ENCODE results near the gene NLRP8. TPM values are rescaled to one million over a fixed set of nuclear protein-coding genes. Genes with fewer than 3 reads are reported as not detected.

Gene NLRP8
- total and polyA plus RNA-seq, 9 of the 15 experiments (the other 6 are each of a cell fraction or from before 2014, with no cell fraction given), result not detected

- TF ChIP-seq USF2 (CRISPR knock-in tag; IDR thresholded peaks at IDR 0.05) (peak; percentile 56), IFI16 (CRISPR knock-in tag; IDR thresholded peaks at IDR 0.05) (no peak)
- TF ChIP-seq, protein P1, sequence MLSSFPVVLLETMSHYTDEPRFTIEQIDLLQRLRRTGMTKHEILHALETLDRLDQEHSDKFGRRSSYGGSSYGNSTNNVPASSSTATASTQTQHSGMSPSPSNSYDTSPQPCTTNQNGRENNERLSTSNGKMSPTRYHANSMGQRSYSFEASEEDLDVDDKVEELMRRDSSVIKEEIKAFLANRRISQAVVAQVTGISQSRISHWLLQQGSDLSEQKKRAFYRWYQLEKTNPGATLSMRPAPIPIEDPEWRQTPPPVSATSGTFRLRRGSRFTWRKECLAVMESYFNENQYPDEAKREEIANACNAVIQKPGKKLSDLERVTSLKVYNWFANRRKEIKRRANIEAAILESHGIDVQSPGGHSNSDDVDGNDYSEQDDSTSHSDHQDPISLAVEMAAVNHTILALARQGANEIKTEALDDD (IDR thresholded peaks at IDR 0.05), result no peak
Observed at GRCh38 chr19:56026769-56027168, 79.1 kb downstream of the NLRP8 start (continued).

Other genes starting within 250 kb of the NLRP8 start
Only the 7 nearest of the 11 such genes appear.
- gene RFPL4A, start 188.7 kb upstream of the NLRP8 start, total RNA-seq (2014; rRNA removed), result not detected in 2 replicates
- 0.15 TPM in 1 of 2 replicates, not detected in the other for gene RFPL4A, start 188.7 kb upstream of the NLRP8 start, total RNA-seq (2014; rRNA removed; fragmentation: Illumina TruSeq; extraction: Trizol)
- gene RFPL4A, start 188.7 kb upstream of the NLRP8 start, total RNA-seq (2015; rRNA removed; fragmentation: Illumina TruSeq; extraction: Trizol), result 0.19 and 0.22 TPM in 2 replicates
- 0.16 TPM in 1 of 2 replicates, not detected in the other for gene RFPL4A, start 188.7 kb upstream of the NLRP8 start, total RNA-seq (2021)
- 0.24 TPM in 1 of 2 replicates, not detected in the other for gene RFPL4A, start 188.7 kb upstream of the NLRP8 start, polyA plus RNA-seq (2011; rRNA removed)
- 0.32 and 0.40 TPM in 2 replicates for gene RFPL4A, start 188.7 kb upstream of the NLRP8 start, polyA plus RNA-seq (2014; fragmentation: Illumina TruSeq; extraction: Trizol)
- 1 to 10 TPM in 1 of 2 experiments, under 1 TPM in 1; 0.92 to 1.1 TPM for gene RFPL4A, start 188.7 kb upstream of the NLRP8 start, polyA plus RNA-seq (2014; fragmentation: Nextera tagmentation; extraction: Ambion mirVana)
- 0.13 and 0.28 TPM in 2 replicates for gene RFPL4A, start 188.7 kb upstream of the NLRP8 start, polyA plus RNA-seq (2014; rRNA removed)
- gene RFPL4AL1, start 178.7 kb upstream of the NLRP8 start, total RNA-seq (2014; rRNA removed), result not detected in 2 replicates
- not detected in 2 replicates for gene RFPL4AL1, start 178.7 kb upstream of the NLRP8 start, total RNA-seq (2014; rRNA removed; fragmentation: Illumina TruSeq; extraction: Trizol)
- 0.18 TPM in 1 of 2 replicates, not detected in the other for gene RFPL4AL1, start 178.7 kb upstream of the NLRP8 start, total RNA-seq (2015; rRNA removed; fragmentation: Illumina TruSeq; extraction: Trizol)
- not detected in 2 replicates for gene RFPL4AL1, start 178.7 kb upstream of the NLRP8 start, total RNA-seq (2021)
- gene RFPL4AL1, start 178.7 kb upstream of the NLRP8 start, polyA plus RNA-seq (2011; rRNA removed), result not detected in 2 replicates
- not detected in 2 replicates for gene RFPL4AL1, start 178.7 kb upstream of the NLRP8 start, polyA plus RNA-seq (2014; fragmentation: Illumina TruSeq; extraction: Trizol)
- gene RFPL4AL1, start 178.7 kb upstream of the NLRP8 start, polyA plus RNA-seq (2014; fragmentation: Nextera tagmentation; extraction: Ambion mirVana), result under 1 TPM in 1 of 2 experiments, not detected in 1; 0.21 TPM
- gene RFPL4AL1, start 178.7 kb upstream of the NLRP8 start, polyA plus RNA-seq (2014; rRNA removed), result not detected in 2 replicates
- gene NLRP11, start 115.8 kb upstream of the NLRP8 start, total RNA-seq (2014; rRNA removed), result 0.04 TPM in 1 of 2 replicates, not detected in the other
- 0.19 and 0.22 TPM in 2 replicates for gene NLRP11, start 115.8 kb upstream of the NLRP8 start, total RNA-seq (2014; rRNA removed; fragmentation: Illumina TruSeq; extraction: Trizol)
- 0.07 and 0.26 TPM in 2 replicates for gene NLRP11, start 115.8 kb upstream of the NLRP8 start, total RNA-seq (2015; rRNA removed; fragmentation: Illumina TruSeq; extraction: Trizol)
- gene NLRP11, start 115.8 kb upstream of the NLRP8 start, total RNA-seq (2021), result 0.07 and 0.16 TPM in 2 replicates
- 0.03 and 0.07 TPM in 2 replicates for gene NLRP11, start 115.8 kb upstream of the NLRP8 start, polyA plus RNA-seq (2011; rRNA removed)
- 0.16 and 0.17 TPM in 2 replicates for gene NLRP11, start 115.8 kb upstream of the NLRP8 start, polyA plus RNA-seq (2014; fragmentation: Illumina TruSeq; extraction: Trizol)
- gene NLRP11, start 115.8 kb upstream of the NLRP8 start, polyA plus RNA-seq (2014; fragmentation: Nextera tagmentation; extraction: Ambion mirVana), result under 1 TPM; 0.11 to 0.29 TPM
- gene NLRP11, start 115.8 kb upstream of the NLRP8 start, polyA plus RNA-seq (2014; rRNA removed), result 0.13 and 0.18 TPM in 2 replicates
- gene NLRP4, start 111.3 kb upstream of the NLRP8 start, total RNA-seq (2014; rRNA removed), result not detected in 2 replicates
- 0.04 TPM in 1 of 2 replicates, not detected in the other for gene NLRP4, start 111.3 kb upstream of the NLRP8 start, total RNA-seq (2014; rRNA removed; fragmentation: Illumina TruSeq; extraction: Trizol)
- gene NLRP4, start 111.3 kb upstream of the NLRP8 start, total RNA-seq (2015; rRNA removed; fragmentation: Illumina TruSeq; extraction: Trizol), result 0.14 and 0.30 TPM in 2 replicates
- not detected in 2 replicates for gene NLRP4, start 111.3 kb upstream of the NLRP8 start, total RNA-seq (2021)
- gene NLRP4, start 111.3 kb upstream of the NLRP8 start, polyA plus RNA-seq (2011; rRNA removed), result 0.06 TPM in 1 of 2 replicates, not detected in the other
- 0.04 TPM in 1 of 2 replicates, not detected in the other for gene NLRP4, start 111.3 kb upstream of the NLRP8 start, polyA plus RNA-seq (2014; fragmentation: Illumina TruSeq; extraction: Trizol)
- under 1 TPM in 1 of 2 experiments, not detected in 1; 0.07 TPM for gene NLRP4, start 111.3 kb upstream of the NLRP8 start, polyA plus RNA-seq (2014; fragmentation: Nextera tagmentation; extraction: Ambion mirVana)
- 0.03 and 0.05 TPM in 2 replicates for gene NLRP4, start 111.3 kb upstream of the NLRP8 start, polyA plus RNA-seq (2014; rRNA removed)
- gene NLRP13, start 15.5 kb upstream of the NLRP8 start, total RNA-seq (2014; rRNA removed), result not detected in 2 replicates
- gene NLRP13, start 15.5 kb upstream of the NLRP8 start, total RNA-seq (2014; rRNA removed; fragmentation: Illumina TruSeq; extraction: Trizol), result not detected in 2 replicates
- gene NLRP13, start 15.5 kb upstream of the NLRP8 start, total RNA-seq (2015; rRNA removed; fragmentation: Illumina TruSeq; extraction: Trizol), result not detected in 2 replicates
- not detected in 2 replicates for gene NLRP13, start 15.5 kb upstream of the NLRP8 start, total RNA-seq (2021)
- gene NLRP13, start 15.5 kb upstream of the NLRP8 start, polyA plus RNA-seq (2011; rRNA removed), result not detected in 2 replicates
- gene NLRP13, start 15.5 kb upstream of the NLRP8 start, polyA plus RNA-seq (2014; fragmentation: Illumina TruSeq; extraction: Trizol), result not detected in 2 replicates
- gene NLRP13, start 15.5 kb upstream of the NLRP8 start, polyA plus RNA-seq (2014; fragmentation: Nextera tagmentation; extraction: Ambion mirVana), result not detected
- gene NLRP13, start 15.5 kb upstream of the NLRP8 start, polyA plus RNA-seq (2014; rRNA removed), result not detected in 2 replicates
- gene NLRP5, start 38.9 kb downstream of the NLRP8 start, total RNA-seq (2014; rRNA removed), result not detected in 2 replicates
- gene NLRP5, start 38.9 kb downstream of the NLRP8 start, total RNA-seq (2014; rRNA removed; fragmentation: Illumina TruSeq; extraction: Trizol), result not detected in 2 replicates
- not detected in 2 replicates for gene NLRP5, start 38.9 kb downstream of the NLRP8 start, total RNA-seq (2015; rRNA removed; fragmentation: Illumina TruSeq; extraction: Trizol)
- 0.04 TPM in 1 of 2 replicates, not detected in the other for gene NLRP5, start 38.9 kb downstream of the NLRP8 start, total RNA-seq (2021)
- gene NLRP5, start 38.9 kb downstream of the NLRP8 start, polyA plus RNA-seq (2011; rRNA removed), result not detected in 2 replicates
- gene NLRP5, start 38.9 kb downstream of the NLRP8 start, polyA plus RNA-seq (2014; fragmentation: Illumina TruSeq; extraction: Trizol), result not detected in 2 replicates
- not detected for gene NLRP5, start 38.9 kb downstream of the NLRP8 start, polyA plus RNA-seq (2014; fragmentation: Nextera tagmentation; extraction: Ambion mirVana)
- 0.07 TPM in 1 of 2 replicates, not detected in the other for gene NLRP5, start 38.9 kb downstream of the NLRP8 start, polyA plus RNA-seq (2014; rRNA removed)
- gene ZNF787, start 173.5 kb downstream of the NLRP8 start, total RNA-seq (2014; rRNA removed), result 77.6 and 84.0 TPM in 2 replicates
- 5.3 and 5.7 TPM in 2 replicates for gene ZNF787, start 173.5 kb downstream of the NLRP8 start, total RNA-seq (2014; rRNA removed; fragmentation: Illumina TruSeq; extraction: Trizol)
- gene ZNF787, start 173.5 kb downstream of the NLRP8 start, total RNA-seq (2015; rRNA removed; fragmentation: Illumina TruSeq; extraction: Trizol), result 26.1 and 30.6 TPM in 2 replicates
- gene ZNF787, start 173.5 kb downstream of the NLRP8 start, total RNA-seq (2021), result 65.9 and 73.8 TPM in 2 replicates
- 7.3 and 10.9 TPM in 2 replicates for gene ZNF787, start 173.5 kb downstream of the NLRP8 start, polyA plus RNA-seq (2011; rRNA removed)
- gene ZNF787, start 173.5 kb downstream of the NLRP8 start, polyA plus RNA-seq (2014; fragmentation: Illumina TruSeq; extraction: Trizol), result 6.9 and 20.9 TPM in 2 replicates
- under 1 TPM; 0.45 to 0.53 TPM for gene ZNF787, start 173.5 kb downstream of the NLRP8 start, polyA plus RNA-seq (2014; fragmentation: Nextera tagmentation; extraction: Ambion mirVana)
- gene ZNF787, start 173.5 kb downstream of the NLRP8 start, polyA plus RNA-seq (2014; rRNA removed), result 51.1 and 54.4 TPM in 2 replicates

All from K562 (cell line).